ENCODE measurements around the gene CCDC91.
"Not testable (repeated sequence)": the region's sequence is repeated elsewhere in the genome, so short reads cannot be mapped to it uniquely, and the experiment has no call there.

The CCDC91 gene

GRCh38 chr12:28184375-28184774 is 5.9 kb upstream of the CCDC91 start:
- no peak for DNase-seq

- no peak for DNase-seq
Observed at GRCh38 chr12:28186500-28186899, 3.8 kb upstream of the CCDC91 start.

GRCh38 chr12:28189784-28190320 is 404 bp upstream of the CCDC91 start:
- no peak for DNase-seq

GRCh38 chr12:28191051-28192048 is 1.1 kb downstream of the CCDC91 start:
- no peak for DNase-seq

- no peak for DNase-seq
Observed at GRCh38 chr12:28192125-28192524, 1.9 kb downstream of the CCDC91 start.

- not testable (repeated sequence) for DNase-seq
Observed at GRCh38 chr12:28194621-28195020, 4.4 kb downstream of the CCDC91 start.

- DNase-seq: not testable (repeated sequence)
Observed at GRCh38 chr12:28201136-28201535, 10.9 kb downstream of the CCDC91 start.

- no peak for DNase-seq
Observed at GRCh38 chr12:28202374-28203130, 12.3 kb downstream of the CCDC91 start.

- DNase-seq: no peak
Observed at GRCh38 chr12:28209782-28210181, 19.5 kb downstream of the CCDC91 start.

GRCh38 chr12:28212182-28212581 is 21.9 kb downstream of the CCDC91 start:
- no peak for DNase-seq

- no peak for DNase-seq
Observed at GRCh38 chr12:28215021-28215420, 24.8 kb downstream of the CCDC91 start.

GRCh38 chr12:28216016-28216415 is 25.8 kb downstream of the CCDC91 start:
- no peak for DNase-seq

- no peak for DNase-seq
Observed at GRCh38 chr12:28217805-28218204, 27.5 kb downstream of the CCDC91 start.

GRCh38 chr12:28218875-28219274 is 28.6 kb downstream of the CCDC91 start:
- no peak for DNase-seq

- DNase-seq: no peak
Observed at GRCh38 chr12:28219827-28220226, 29.6 kb downstream of the CCDC91 start.

- DNase-seq: no peak
Observed at GRCh38 chr12:28222081-28222700, 31.9 kb downstream of the CCDC91 start.

GRCh38 chr12:28223025-28223554 is 32.8 kb downstream of the CCDC91 start:
- no peak for DNase-seq

- DNase-seq: no peak
Observed at GRCh38 chr12:28223858-28224257, 33.6 kb downstream of the CCDC91 start.

GRCh38 chr12:28226705-28227104 is 36.4 kb downstream of the CCDC91 start:
- DNase-seq: no peak

- DNase-seq: no peak
Observed at GRCh38 chr12:28227251-28227650, 37.0 kb downstream of the CCDC91 start.

- DNase-seq: no peak
Observed at GRCh38 chr12:28231248-28231647, 41.0 kb downstream of the CCDC91 start.

- DNase-seq: no peak
Observed at GRCh38 chr12:28232211-28232928, 42.1 kb downstream of the CCDC91 start.
